ENCODE data around the gene CDH13.

The CDH13 gene

DNA sequence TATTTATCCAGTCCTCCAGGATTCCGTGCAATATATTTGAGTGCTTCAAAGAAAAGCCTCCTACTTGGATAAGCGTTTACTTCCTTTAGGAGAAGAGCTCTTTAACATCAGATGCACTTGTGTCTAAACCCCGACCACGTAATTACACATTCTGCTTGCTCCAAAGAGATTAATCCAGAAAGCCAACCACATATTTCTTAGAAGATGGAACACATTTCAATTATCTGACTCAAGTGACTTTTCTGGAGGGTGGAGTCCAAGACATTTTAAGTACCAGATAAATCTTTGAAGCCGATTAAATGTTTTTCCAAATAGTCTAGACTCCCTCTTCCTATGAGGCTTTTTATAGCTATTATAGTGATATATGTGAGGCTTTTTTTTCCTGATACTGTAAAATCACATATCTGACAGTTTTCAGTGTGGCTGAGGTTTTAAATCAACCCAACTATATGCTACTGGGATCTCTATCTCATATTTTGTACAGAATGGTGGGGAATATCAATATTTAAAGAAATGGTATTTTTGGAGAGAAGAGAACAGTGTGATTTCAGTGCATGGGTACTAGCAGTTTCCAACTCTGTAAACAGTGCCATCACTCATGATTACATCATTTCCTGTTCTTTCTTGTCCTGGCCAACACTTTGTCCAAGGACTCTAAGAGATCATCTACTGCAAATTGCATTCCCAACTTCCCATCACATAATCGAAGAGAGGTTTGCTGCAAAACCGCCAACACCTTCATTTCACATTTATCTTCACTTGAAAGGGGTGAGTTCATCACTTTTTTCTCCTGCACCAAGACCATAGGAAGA, 988.6 kb downstream of the CDH13 start:
- Histone ChIP-seq H3K4me1 (ENCODE audit: control insufficient read depth, insufficient read depth, low read length, poor library complexity, severe bottlenecking) (peaks cover 11% of the 10 kb centered on the region), H3K4me3 (ENCODE audit: extremely low read depth, insufficient read depth, low read length, poor library complexity, severe bottlenecking) (no peak overlapping the region), H3K27ac (ENCODE audit: low read depth, low read length, severe bottlenecking) (no peak overlapping the region), H3K9me3 (ENCODE audit: control insufficient read depth, low read length) (no peaks in the 10 kb centered on the region), H3K36me3 (ENCODE audit: control insufficient read depth, insufficient read depth, low read length) (no peaks in the 10 kb centered on the region)
- WGBS, 2 experiments (ENCODE audit: insufficient coverage in 2 of 2) = 94 to 100% methylated on average over 3 to 6 of the region's 7 CpGs

DNA sequence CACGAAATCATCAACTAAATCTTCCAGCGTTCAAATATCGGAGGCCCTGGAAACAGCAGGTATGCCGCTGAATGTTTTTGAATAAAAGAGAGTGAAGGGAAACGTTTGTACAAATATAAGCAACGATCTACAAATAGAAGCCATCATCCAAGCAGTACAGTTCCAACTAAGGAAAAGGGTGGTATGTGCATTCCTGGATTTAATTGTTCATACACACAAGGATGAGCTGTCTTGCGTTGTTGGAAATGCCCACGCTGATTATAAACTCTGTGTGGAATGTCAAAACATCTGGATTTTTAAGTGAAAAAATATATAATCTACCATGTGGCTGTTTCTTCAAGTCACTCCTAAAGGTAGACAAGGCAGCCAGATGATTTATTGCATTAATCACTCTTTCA, 989.2 kb downstream of the CDH13 start:
- Histone ChIP-seq H3K9me3 (ENCODE audit: control insufficient read depth, low read length) (no peaks in the 10 kb centered on the region), H3K27ac (ENCODE audit: low read depth, low read length, severe bottlenecking) (no peak overlapping the region), H3K4me1 (ENCODE audit: control insufficient read depth, insufficient read depth, low read length, poor library complexity, severe bottlenecking) (peaks cover 11% of the 10 kb centered on the region), H3K36me3 (ENCODE audit: control insufficient read depth, insufficient read depth, low read length) (no peaks in the 10 kb centered on the region), H3K4me3 (ENCODE audit: extremely low read depth, insufficient read depth, low read length, poor library complexity, severe bottlenecking) (no peak overlapping the region)
- WGBS, 2 experiments (ENCODE audit: insufficient coverage in 2 of 2) = 100% methylated on average over 3 of the region's 8 CpGs; no CpG with 5 or more reads in 1 of the 2 experiments

DNA sequence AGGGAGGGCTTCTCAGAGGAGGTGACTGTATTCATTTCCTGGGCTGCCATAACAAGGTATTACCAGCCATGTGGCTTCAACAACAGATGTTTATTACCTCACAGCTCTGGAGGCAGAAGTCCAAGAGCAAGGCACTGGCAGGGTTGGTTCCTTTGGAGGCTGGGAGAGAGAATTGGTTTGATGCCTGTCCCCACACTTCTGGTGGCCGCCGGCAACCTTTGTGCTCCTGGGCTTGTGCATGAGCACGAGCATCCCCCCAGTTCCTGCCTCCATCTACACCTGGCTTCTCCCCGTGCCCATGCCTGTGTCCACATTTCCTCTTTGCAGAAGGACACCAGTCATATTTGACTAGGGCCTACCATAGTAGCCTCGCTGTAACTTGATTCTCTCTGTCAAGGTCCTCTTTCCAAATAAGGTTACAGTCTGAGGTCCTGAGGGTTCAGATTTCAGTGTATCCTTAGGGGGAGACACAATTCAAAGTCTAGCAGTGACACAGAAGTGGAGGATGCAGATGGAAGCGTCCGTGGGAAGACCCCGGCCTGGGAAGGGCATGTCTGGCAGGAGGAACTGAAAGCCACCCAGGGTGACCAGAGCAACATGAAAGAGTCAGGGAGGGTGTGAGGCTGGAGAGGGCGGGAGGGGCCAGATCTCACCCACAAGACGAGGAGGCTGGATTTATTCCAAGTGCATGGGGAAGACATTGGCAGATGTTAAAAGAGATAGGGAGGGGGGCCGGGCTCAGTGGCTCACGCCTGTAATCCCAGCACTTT, 992.8 kb downstream of the CDH13 start:
- peaks cover 8% of the 10 kb centered on the region for H3K4me1 ChIP-seq (ENCODE audit: control insufficient read depth, insufficient read depth, low read length, poor library complexity, severe bottlenecking)
- H3K4me3 ChIP-seq (ENCODE audit: extremely low read depth, insufficient read depth, low read length, poor library complexity, severe bottlenecking) = no peak overlapping the region
- H3K9me3 ChIP-seq (ENCODE audit: control insufficient read depth, low read length) = no peaks in the 10 kb centered on the region
- H3K27ac ChIP-seq (ENCODE audit: low read depth, low read length, severe bottlenecking) = no peak overlapping the region
- no peaks in the 10 kb centered on the region for H3K36me3 ChIP-seq (ENCODE audit: control insufficient read depth, insufficient read depth, low read length)
- 79 to 90% methylated on average over 8 to 9 of the region's 12 CpGs for WGBS, 2 experiments (ENCODE audit: insufficient coverage in 2 of 2)

DNA sequence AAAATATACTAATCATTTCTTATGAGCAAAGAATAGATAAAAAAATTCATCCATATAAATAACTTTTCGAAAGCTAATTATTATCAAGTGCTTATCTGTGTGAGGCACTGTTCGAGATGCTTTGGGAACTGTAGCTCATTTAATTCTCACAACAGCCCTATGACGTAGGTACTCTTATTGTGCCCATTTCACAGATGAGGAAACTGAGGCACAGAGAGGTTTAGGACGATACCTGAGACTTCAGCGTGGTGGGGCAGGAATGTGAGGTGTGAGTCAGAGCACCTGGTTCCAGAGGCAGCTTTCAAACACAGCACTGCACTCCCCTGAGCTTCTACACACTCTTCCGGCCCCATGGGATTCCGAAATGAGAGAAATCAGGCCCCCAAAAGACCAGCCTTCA, 995.2 kb downstream of the CDH13 start:
- H3K27ac ChIP-seq (ENCODE audit: low read depth, low read length, severe bottlenecking) = no peak overlapping the region
- WGBS, 2 experiments (ENCODE audit: insufficient coverage in 2 of 2) = 88 to 95% methylated on average over 2 to 4 of the region's 7 CpGs
- H3K9me3 ChIP-seq (ENCODE audit: control insufficient read depth, low read length) = no peaks in the 10 kb centered on the region
- H3K4me3 ChIP-seq (ENCODE audit: extremely low read depth, insufficient read depth, low read length, poor library complexity, severe bottlenecking) = no peak overlapping the region
- no peaks in the 10 kb centered on the region for H3K36me3 ChIP-seq (ENCODE audit: control insufficient read depth, insufficient read depth, low read length)
- no peaks in the 10 kb centered on the region for H3K4me1 ChIP-seq (ENCODE audit: control insufficient read depth, insufficient read depth, low read length, poor library complexity, severe bottlenecking)

DNA sequence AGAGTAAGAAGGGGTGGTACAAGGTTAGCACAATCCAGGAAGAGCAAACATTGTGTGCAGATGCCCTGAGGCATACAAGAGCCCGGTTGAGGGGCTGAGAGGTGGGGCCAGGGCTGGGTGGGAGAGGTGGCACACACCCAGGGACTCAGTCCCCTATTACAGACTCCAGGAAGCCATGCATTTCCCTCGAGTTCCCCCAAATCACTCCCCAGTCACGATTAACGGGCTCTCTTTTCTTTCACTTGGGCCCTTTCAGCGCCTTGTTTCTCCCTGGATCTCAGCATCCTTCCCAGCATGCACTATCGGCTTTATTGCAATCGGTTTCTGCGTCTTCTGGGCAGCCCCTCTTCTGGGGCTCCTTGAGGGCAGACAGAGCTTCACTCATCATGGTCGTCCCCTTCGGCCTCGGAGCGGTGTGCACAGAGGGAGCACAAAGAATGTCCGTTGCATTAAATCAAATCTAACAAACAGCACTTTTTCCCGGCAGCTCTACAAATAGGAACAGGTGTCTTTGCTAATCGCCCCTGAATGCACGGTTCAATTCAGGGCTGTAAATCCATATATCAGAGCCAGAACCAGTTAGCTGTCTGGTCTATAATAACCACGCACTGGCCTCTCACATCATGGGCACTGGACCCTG, 996.4 kb downstream of the CDH13 start:
- Histone ChIP-seq H3K27ac (ENCODE audit: low read depth, low read length, severe bottlenecking) (no peak overlapping the region), H3K4me1 (ENCODE audit: control insufficient read depth, insufficient read depth, low read length, poor library complexity, severe bottlenecking) (no peaks in the 10 kb centered on the region), H3K36me3 (ENCODE audit: control insufficient read depth, insufficient read depth, low read length) (no peaks in the 10 kb centered on the region), H3K4me3 (ENCODE audit: extremely low read depth, insufficient read depth, low read length, poor library complexity, severe bottlenecking) (no peak overlapping the region), H3K9me3 (ENCODE audit: control insufficient read depth, low read length) (no peaks in the 10 kb centered on the region)
- 86 to 89% methylated on average over 13 to 17 of the region's 17 CpGs for WGBS, 2 experiments (ENCODE audit: insufficient coverage in 2 of 2)

DNA sequence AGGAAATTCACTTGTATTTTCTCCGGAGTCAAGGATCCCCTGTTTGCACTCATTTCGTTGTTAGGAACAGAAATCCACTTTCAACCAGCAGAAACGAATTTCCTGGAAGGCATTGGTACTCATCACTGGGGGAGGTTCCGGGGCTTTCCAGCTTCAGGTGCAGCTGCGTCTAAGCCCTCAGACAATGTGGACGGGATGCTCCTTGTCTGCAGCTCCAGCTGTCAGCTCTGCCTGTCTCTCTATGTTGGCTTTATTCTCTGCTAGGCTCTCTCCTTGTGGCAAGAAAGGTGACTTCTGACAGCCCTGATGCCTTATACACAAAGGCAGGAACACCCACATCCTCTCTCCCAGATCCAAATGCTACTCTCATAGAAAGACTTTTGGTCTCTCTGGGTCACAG, 997.1 kb downstream of the CDH13 start:
- Histone ChIP-seq H3K9me3 (ENCODE audit: control insufficient read depth, low read length) (no peaks in the 10 kb centered on the region), H3K27ac (ENCODE audit: low read depth, low read length, severe bottlenecking) (no peak overlapping the region), H3K4me1 (ENCODE audit: control insufficient read depth, insufficient read depth, low read length, poor library complexity, severe bottlenecking) (no peaks in the 10 kb centered on the region), H3K4me3 (ENCODE audit: extremely low read depth, insufficient read depth, low read length, poor library complexity, severe bottlenecking) (no peak overlapping the region), H3K36me3 (ENCODE audit: control insufficient read depth, insufficient read depth, low read length) (no peaks in the 10 kb centered on the region)
- WGBS, 2 experiments (ENCODE audit: insufficient coverage in 2 of 2) = 86 to 93% methylated on average over 6 of the region's 6 CpGs

- Histone ChIP-seq H3K36me3 (ENCODE audit: control insufficient read depth, insufficient read depth, low read length) (no peaks in the 10 kb centered on the region), H3K27ac (ENCODE audit: low read depth, low read length, severe bottlenecking) (no peak overlapping the region), H3K4me3 (ENCODE audit: extremely low read depth, insufficient read depth, low read length, poor library complexity, severe bottlenecking) (no peak overlapping the region), H3K9me3 (ENCODE audit: control insufficient read depth, low read length) (no peaks in the 10 kb centered on the region), H3K4me1 (ENCODE audit: control insufficient read depth, insufficient read depth, low read length, poor library complexity, severe bottlenecking) (no peaks in the 10 kb centered on the region)
- 66 to 81% methylated on average over 7 to 8 of the region's 11 CpGs for WGBS, 2 experiments (ENCODE audit: insufficient coverage in 2 of 2)
Observed at GRCh38 chr16:83624429-83625120, 997.8 kb downstream of the CDH13 start.

- Histone ChIP-seq H3K4me1 (ENCODE audit: control insufficient read depth, insufficient read depth, low read length, poor library complexity, severe bottlenecking) (no peaks in the 10 kb centered on the region), H3K27ac (ENCODE audit: low read depth, low read length, severe bottlenecking) (no peak overlapping the region), H3K36me3 (ENCODE audit: control insufficient read depth, insufficient read depth, low read length) (no peaks in the 10 kb centered on the region), H3K9me3 (ENCODE audit: control insufficient read depth, low read length) (no peaks in the 10 kb centered on the region), H3K4me3 (ENCODE audit: extremely low read depth, insufficient read depth, low read length, poor library complexity, severe bottlenecking) (no peak overlapping the region)
- WGBS, 2 experiments (ENCODE audit: insufficient coverage in 2 of 2) = 97 to 98% methylated on average over 13 of the region's 13 CpGs
Observed at GRCh38 chr16:83626204-83626603, 999.4 kb downstream of the CDH13 start.

- Histone ChIP-seq H3K9me3 (ENCODE audit: control insufficient read depth, low read length) (no peaks in the 10 kb centered on the region), H3K27ac (ENCODE audit: low read depth, low read length, severe bottlenecking) (no peak overlapping the region), H3K4me3 (ENCODE audit: extremely low read depth, insufficient read depth, low read length, poor library complexity, severe bottlenecking) (no peak overlapping the region), H3K36me3 (ENCODE audit: control insufficient read depth, insufficient read depth, low read length) (no peaks in the 10 kb centered on the region), H3K4me1 (ENCODE audit: control insufficient read depth, insufficient read depth, low read length, poor library complexity, severe bottlenecking) (no peaks in the 10 kb centered on the region)
- 92% methylated on average over 12 to 13 of the region's 13 CpGs for WGBS, 2 experiments (ENCODE audit: insufficient coverage in 2 of 2)
Observed at GRCh38 chr16:83626676-83627075, 999.9 kb downstream of the CDH13 start.

DNA sequence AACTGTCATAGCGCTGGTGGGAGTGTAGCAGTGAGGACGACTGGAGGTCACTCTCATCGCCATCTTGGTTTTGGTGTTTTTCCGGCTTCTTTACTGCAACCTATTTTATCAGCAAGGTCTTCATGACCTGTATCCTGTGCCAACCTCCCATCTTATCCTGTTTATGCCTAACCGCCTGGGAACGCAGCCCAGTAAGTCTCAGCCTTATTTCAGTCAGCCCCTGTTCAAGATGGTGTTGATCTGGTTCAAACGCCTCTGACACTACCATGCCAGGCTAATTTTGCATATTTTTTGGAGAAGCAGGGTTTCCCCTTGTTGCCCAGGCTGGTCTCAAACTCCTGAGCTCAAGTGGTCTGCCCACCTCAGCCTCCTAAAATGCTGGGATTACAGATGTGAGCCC, 1001.2 kb downstream of the CDH13 start:
- 95 to 98% methylated on average over 6 to 7 of the region's 7 CpGs for WGBS, 2 experiments (ENCODE audit: insufficient coverage in 2 of 2)
- no peak overlapping the region for H3K4me3 ChIP-seq (ENCODE audit: extremely low read depth, insufficient read depth, low read length, poor library complexity, severe bottlenecking)
- no peak overlapping the region for H3K27ac ChIP-seq (ENCODE audit: low read depth, low read length, severe bottlenecking)
- no peaks in the 10 kb centered on the region for H3K36me3 ChIP-seq (ENCODE audit: control insufficient read depth, insufficient read depth, low read length)
- no peaks in the 10 kb centered on the region for H3K4me1 ChIP-seq (ENCODE audit: control insufficient read depth, insufficient read depth, low read length, poor library complexity, severe bottlenecking)
- H3K9me3 ChIP-seq (ENCODE audit: control insufficient read depth, low read length) = no peaks in the 10 kb centered on the region
